HepG2 (cell line): ENCODE results near the gene RNF123. TPM values are rescaled to one million over a fixed set of nuclear protein-coding genes. Genes with fewer than 3 reads are reported as not detected.
A peak's percentile ranks its signal among the peaks of the same experiment; 100 is the strongest.

Experiments
- ATM ChIP-seq: fragments of 450-650 bp; IDR thresholded peaks from 2 replicates; pipeline ENCODE4 v1.7.1; 2017; ENCODE audit warnings: mild to moderate bottlenecking, borderline replicate concordance
- FOXO4 ChIP-seq: sonication (generic); formaldehyde crosslinking; conservative IDR thresholded peaks from 2 replicates; pipeline ENCODE4 v1.8.1; 2023; ENCODE audit warnings: missing genetic modification reagents
- ISL2 ChIP-seq: sonication (generic); formaldehyde crosslinking; IDR thresholded peaks from 2 replicates; pipeline ENCODE4 v1.5.0; 2020; ENCODE audit warnings: missing genetic modification reagents
- MYNN ChIP-seq: sonication (generic); formaldehyde crosslinking; IDR thresholded peaks from 2 replicates; pipeline ENCODE4 v1.4.0; 2020; ENCODE audit warnings: mild to moderate bottlenecking, low read depth, missing genetic modification reagents
- NFKB2 ChIP-seq: sonication (generic); formaldehyde crosslinking; IDR thresholded peaks from 2 replicates; pipeline ENCODE4 v1.4.0; 2020; ENCODE audit warnings: missing genetic modification reagents, borderline replicate concordance
- PHB2 ChIP-seq: fragments of 450-650 bp; IDR thresholded peaks from 2 replicates; pipeline ENCODE4 v1.6.1; 2018; ENCODE audit not compliant: partially characterized antibody
- PLRG1 ChIP-seq: fragments of 450-650 bp; conservative IDR thresholded peaks from 2 replicates; pipeline ENCODE4 v1.6.1; 2016
- RAD21 ChIP-seq: fragments of 450-650 bp; formaldehyde crosslinking; IDR thresholded peaks from 2 replicates; pipeline ENCODE4 v1.5.0; 2020; ENCODE audit warnings: mild to moderate bottlenecking
- RBAK ChIP-seq: sonication (generic); formaldehyde crosslinking; IDR thresholded peaks from 2 replicates; pipeline ENCODE4 v1.5.1; 2020; ENCODE audit warnings: mild to moderate bottlenecking, missing genetic modification reagents
- RNF219 ChIP-seq: sonication (generic); formaldehyde crosslinking; IDR thresholded peaks from 2 replicates; pipeline ENCODE4 v1.5.0; 2020; ENCODE audit warnings: mild to moderate bottlenecking, missing genetic modification reagents
- SAP130 ChIP-seq: IDR thresholded peaks from 2 replicates; pipeline ENCODE4 v1.6.1; 2016; ENCODE audit warnings: low read depth
- SP140L ChIP-seq: sonication (generic); formaldehyde crosslinking; IDR thresholded peaks from 2 replicates; pipeline ENCODE4 v1.4.0; 2020; ENCODE audit warnings: missing genetic modification reagents, borderline replicate concordance
- ZBTB10 ChIP-seq: sonication (generic); formaldehyde crosslinking; IDR thresholded peaks from 2 replicates; pipeline ENCODE4 v1.4.0; 2020; ENCODE audit warnings: missing genetic modification reagents, borderline replicate concordance
- ZBTB38 ChIP-seq: sonication (generic); formaldehyde crosslinking; IDR thresholded peaks from 2 replicates; pipeline ENCODE4 v1.5.1; 2020; ENCODE audit warnings: mild to moderate bottlenecking, missing genetic modification reagents
- ZFP36 ChIP-seq: fragments of 150-350 bp; IDR thresholded peaks from 2 replicates; pipeline ENCODE4 v1.6.1; 2018; ENCODE audit warnings: borderline replicate concordance, low read length, low read depth; ENCODE audit not compliant: partially characterized antibody
- ZMYM2 ChIP-seq: sonication (generic); formaldehyde crosslinking; IDR thresholded peaks from 2 replicates; pipeline ENCODE4 v1.8.0; 2022; ENCODE audit warnings: mild to moderate bottlenecking, missing genetic modification reagents
- ZNF326 ChIP-seq: sonication (generic); formaldehyde crosslinking; IDR thresholded peaks from 2 replicates; pipeline ENCODE4 v1.4.0; 2020; ENCODE audit warnings: missing genetic modification reagents, borderline replicate concordance
- ZNF562 ChIP-seq: sonication (generic); formaldehyde crosslinking; IDR thresholded peaks from 2 replicates; pipeline ENCODE4 v1.8.0; 2022; ENCODE audit warnings: missing genetic modification reagents, borderline replicate concordance
- ZNF577 ChIP-seq: sonication (generic); formaldehyde crosslinking; IDR thresholded peaks from 2 replicates; pipeline ENCODE4 v1.4.0; 2020; ENCODE audit warnings: mild to moderate bottlenecking, low read depth, missing genetic modification reagents, borderline replicate concordance
- ZNF598 ChIP-seq: sonication (generic); formaldehyde crosslinking; IDR thresholded peaks from 2 replicates; pipeline ENCODE4 v1.5.1; 2020; ENCODE audit warnings: mild to moderate bottlenecking, missing genetic modification reagents, borderline replicate concordance
- ZNF75D ChIP-seq: sonication (generic); formaldehyde crosslinking; IDR thresholded peaks from 2 replicates; pipeline ENCODE4 v1.8.1; 2023; ENCODE audit warnings: missing genetic modification reagents, mild to moderate bottlenecking, borderline replicate concordance
- ZNF839 ChIP-seq: sonication (generic); formaldehyde crosslinking; IDR thresholded peaks from 2 replicates; pipeline ENCODE4 v1.4.0; 2020; ENCODE audit warnings: missing genetic modification reagents, mild to moderate bottlenecking, borderline replicate concordance
- polyA plus RNA-seq, 8 experiments: library from polyadenylated mRNA; depleted of rRNA in 3 of 8; stranded (reverse) in 7 of 8; unstranded in 1 of 8; fragments of >200 nt; fragmentation: Illumina TruSeq in 4 of 8; extraction: Trizol in 4 of 8; gene quantifications; 2 replicates each; pipeline versions ENCODE4 v1.2.1 to v1.2.3, GENCODE V29; 2011 to 2016; ENCODE audit warnings: low read depth in 4 of 8, missing spikeins in 1 of 8, mixed read lengths in 1 of 8; ENCODE audit not compliant: insufficient read depth in 1 of 8
- total RNA-seq, 5 experiments: library from RNA; depleted of rRNA; stranded (reverse); fragments of >200 nt; fragmentation: Illumina TruSeq; extraction: Trizol; gene quantifications; 2 replicates each; pipeline ENCODE4 v1.2.3, GENCODE V29; 2016; ENCODE audit warnings: low read depth in 1 of 5

The RNF123 gene
- total and polyA plus RNA-seq, 2 of the 13 experiments (the other 11 are each of a cell fraction or from before 2014, with no cell fraction given) = 29.9 to 82.2 TPM

GRCh38 chr3:49689046-49689907 lies at the start of gene RNF123, which contains the start of gene MST1 (continued):
- TF ChIP-seq FOXO4 (CRISPR knock-in tag) (no peak), PHB2 (no peak), NFKB2 (peak; percentile 41; the same call in 1 of the 2 replicates), ZNF326 (CRISPR knock-in tag) (peak; percentile 62; the same call in 1 of the 2 replicates), ZNF839 (CRISPR knock-in tag) (no peak), SAP130 (CRISPR knock-in tag) (peak; percentile 96), RNF219 (no peak; the same call in 1 of the 2 replicates), MYNN (CRISPR knock-in tag) (no peak), ZNF75D (CRISPR knock-in tag) (no peak), ATM (no peak), ZNF562 (CRISPR knock-in tag) (no peak), RBAK (CRISPR knock-in tag) (no peak), PLRG1 (no peak), SP140L (peak; percentile 19; the same call in 1 of the 2 replicates), ZFP36 (no peak), ZMYM2 (no peak), ZBTB38 (CRISPR knock-in tag) (peak; percentile 89; the same call in 1 of the 2 replicates), ZNF598 (CRISPR knock-in tag) (no peak), ZBTB10 (CRISPR knock-in tag) (no peak), RAD21 (CRISPR knock-in tag) (0 out of 2 replicates have a peak, but pooled peaks have one; percentile 8), ZNF577 (no peak), ISL2 (CRISPR knock-in tag) (peak; percentile 63; the same call in 1 of the 2 replicates)
